Loucy (cell line): ENCODE results near the gene GAS7.

Experiments used
- H2AFZ ChIP-seq: fragments of 200-600 bp; sonication (generic); 2 replicates; pipeline ENCODE4 v1.6.0; 2016; ENCODE audit warnings: antibody characterized with exemption, mild to moderate bottlenecking, low read length, moderate library complexity
- H3F3A ChIP-seq: fragments of 200-600 bp; 2 replicates; pipeline ENCODE4 v1.6.0; 2016; ENCODE audit warnings: antibody characterized with exemption, low read depth, mild to moderate bottlenecking
- H3K27me3 ChIP-seq: fragments of 200-600 bp; sonication (generic); 2 replicates; pipeline ENCODE4 v1.6.1; 2014; ENCODE audit warnings: low read length, mild to moderate bottlenecking; ENCODE audit not compliant: insufficient read depth, poor library complexity, severe bottlenecking
- H3K36me3 ChIP-seq: fragments of 200-600 bp; sonication (generic); 2 replicates; pipeline ENCODE4 v1.6.1; 2016; ENCODE audit warnings: low read length; ENCODE audit not compliant: insufficient read depth
- H3K4me1 ChIP-seq: fragments of 200-600 bp; sonication (generic); 2 replicates; pipeline ENCODE4 v1.5.1; 2014; ENCODE audit warnings: low read length, mild to moderate bottlenecking; ENCODE audit not compliant: insufficient read depth, poor library complexity, severe bottlenecking
- H3K4me2 ChIP-seq: fragments of 200-600 bp; sonication (generic); 2 replicates; pipeline ENCODE4 v1.6.0; 2014; ENCODE audit warnings: antibody characterized with exemption, low read length, low read depth, mild to moderate bottlenecking; ENCODE audit not compliant: poor library complexity, severe bottlenecking
- H3K4me3 ChIP-seq: fragments of 200-600 bp; sonication (generic); 2 replicates; pipeline ENCODE4 v1.5.1; 2014; ENCODE audit warnings: low read length, mild to moderate bottlenecking, mixed read lengths; ENCODE audit not compliant: poor library complexity, severe bottlenecking
- H3K79me2 ChIP-seq: fragments of 200-600 bp; sonication (generic); 2 replicates; pipeline ENCODE4 v1.6.1; 2014; ENCODE audit warnings: low read length; ENCODE audit not compliant: insufficient read depth
- H3K9ac ChIP-seq: fragments of 200-600 bp; sonication (generic); 2 replicates; pipeline ENCODE4 v1.6.0; 2014; ENCODE audit warnings: mild to moderate bottlenecking, low read depth, low read length, moderate library complexity; ENCODE audit not compliant: poor library complexity, severe bottlenecking
- H3K9me2 ChIP-seq: fragments of 200-600 bp; sonication (generic); replicated peaks from 2 replicates; pipeline ENCODE4 v1.6.1; 2016; ENCODE audit warnings: low read depth, low read length, mixed read lengths
- H3K9me3 ChIP-seq: fragments of 200-600 bp; sonication (generic); 2 replicates; pipeline ENCODE4 v1.6.1; 2014; ENCODE audit warnings: mild to moderate bottlenecking, antibody characterized with exemption, low read length, low read depth; ENCODE audit not compliant: insufficient read depth
- H4K20me1 ChIP-seq: fragments of 200-600 bp; sonication (generic); 2 replicates; pipeline ENCODE4 v1.6.0; 2014; ENCODE audit warnings: antibody characterized with exemption, low read length, mild to moderate bottlenecking; ENCODE audit not compliant: insufficient read depth, poor library complexity, severe bottlenecking
- CTCF ChIP-seq: fragments of 200-600 bp; sonication (generic); conservative IDR thresholded peaks from 2 replicates; pipeline ENCODE4 v1.5.1; 2014; ENCODE audit warnings: mild to moderate bottlenecking, antibody characterized with exemption, low read length
- EZH2phosphoT487 ChIP-seq: fragments of 200-600 bp; IDR thresholded peaks from 2 replicates; pipeline ENCODE4 v1.6.1; 2018; ENCODE audit warnings: antibody characterized with exemption, mild to moderate bottlenecking, moderate library complexity, borderline replicate concordance

GAS7 gene

GRCh38 chr17:10141436-10141835 is 57.0 kb downstream of the GAS7 start:
- TF ChIP-seq CTCF (no peak), EZH2phosphoT487 (no peak)
- Histone ChIP-seq H3K9ac (no peak overlapping the region), H3F3A (no peaks in the 10 kb centered on the region), H3K9me2 (no peaks in the 10 kb centered on the region), H3K9me3 (no peaks in the 10 kb centered on the region), H3K4me2 (no peak overlapping the region), H3K79me2 (peaks cover 100% of the 10 kb centered on the region), H3K4me3 (no peak overlapping the region), H3K4me1 (peaks cover 42% of the 10 kb centered on the region), H3K36me3 (no peaks in the 10 kb centered on the region), H3K27me3 (no peaks in the 10 kb centered on the region), H2AFZ (no peak overlapping the region), H4K20me1 (no peaks in the 10 kb centered on the region)

- Histone ChIP-seq H3K4me1 (peaks cover 38% of the 10 kb centered on the region), H3K9me3 (no peaks in the 10 kb centered on the region), H4K20me1 (no peaks in the 10 kb centered on the region), H3K9ac (no peak overlapping the region), H3K4me3 (no peak overlapping the region), H3K27me3 (no peaks in the 10 kb centered on the region), H3K9me2 (no peaks in the 10 kb centered on the region), H2AFZ (no peak overlapping the region), H3K36me3 (no peaks in the 10 kb centered on the region), H3K79me2 (peaks cover 100% of the 10 kb centered on the region), H3F3A (no peaks in the 10 kb centered on the region), H3K4me2 (no peak overlapping the region)
- TF ChIP-seq CTCF (no peak), EZH2phosphoT487 (no peak)
These were observed 58.8 kb downstream of the GAS7 start for GRCh38 chr17:10139577-10139976.

- H3K36me3 ChIP-seq: no peaks in the 10 kb centered on the region
- no peak for TF ChIP-seq CTCF
- no peak for TF ChIP-seq EZH2phosphoT487
- peak overlapping the region; percentile 19 for H3K9ac ChIP-seq
- H3K4me3 ChIP-seq: no peak overlapping the region
- no peaks in the 10 kb centered on the region for H4K20me1 ChIP-seq
- H3K27me3 ChIP-seq: no peaks in the 10 kb centered on the region
- H3K4me1 ChIP-seq: peaks cover 28% of the 10 kb centered on the region
- no peaks in the 10 kb centered on the region for H3F3A ChIP-seq
- peaks cover 91% of the 10 kb centered on the region for H3K79me2 ChIP-seq
- no peak overlapping the region for H2AFZ ChIP-seq
- H3K9me2 ChIP-seq: no peaks in the 10 kb centered on the region
- H3K4me2 ChIP-seq: peak overlapping the region; percentile 51
- no peaks in the 10 kb centered on the region for H3K9me3 ChIP-seq
These were observed 62.0 kb downstream of the GAS7 start for GRCh38 chr17:10136258-10136981.
